DOHH2 (cell line): Measurements from ENCODE around the gene LRFN4.

Experiments
- EZH2phosphoT487 ChIP-seq: fragments of 200-600 bp; sonication (generic); IDR thresholded peaks from 2 replicates; pipeline ENCODE4 v1.6.1; 2017; ENCODE audit warnings: borderline replicate concordance, mild to moderate bottlenecking, antibody characterized with exemption, low read length, moderate library complexity, mixed read lengths
- TF ChIP-seq, protein P1 (sequence below): fragments of 200-600 bp; sonication (generic); IDR thresholded peaks from one replicate; pipeline ENCODE4 v1.5.1; 2014; ENCODE audit warnings: antibody characterized with exemption, mild to moderate bottlenecking, low read depth, low read length; ENCODE audit not compliant: poor library complexity, severe bottlenecking

DNA sequence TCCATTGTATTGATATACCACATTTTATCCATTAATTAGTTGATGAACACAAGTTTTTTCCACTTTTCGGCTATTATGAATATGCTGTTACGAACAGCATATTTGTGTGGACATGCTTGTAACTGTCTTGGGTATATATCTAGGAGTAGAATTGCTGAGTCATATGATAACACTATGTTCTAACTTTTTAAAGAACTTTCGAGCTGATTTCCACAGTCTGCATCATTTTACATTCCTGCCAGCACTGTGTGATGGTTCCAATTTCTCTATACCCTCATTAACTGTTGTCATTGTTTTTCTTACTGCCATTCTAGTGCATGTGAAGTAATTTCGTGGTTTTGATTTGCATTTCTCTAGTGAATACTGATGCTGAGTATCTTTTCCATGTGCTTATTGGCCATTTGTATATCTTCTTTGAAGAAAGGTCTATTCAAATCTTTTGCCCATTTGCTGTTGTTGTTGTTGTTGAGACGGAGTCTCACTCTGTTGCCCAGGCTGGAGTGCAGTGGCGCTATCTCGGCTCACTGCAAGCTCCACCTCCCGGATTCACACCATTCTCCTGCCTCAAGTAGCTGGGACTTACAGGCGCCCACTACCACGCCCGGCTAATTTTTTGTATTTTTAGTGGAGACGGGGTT lies 21.0 kb upstream of the LRFN4 start:
- TF ChIP-seq, protein P1, sequence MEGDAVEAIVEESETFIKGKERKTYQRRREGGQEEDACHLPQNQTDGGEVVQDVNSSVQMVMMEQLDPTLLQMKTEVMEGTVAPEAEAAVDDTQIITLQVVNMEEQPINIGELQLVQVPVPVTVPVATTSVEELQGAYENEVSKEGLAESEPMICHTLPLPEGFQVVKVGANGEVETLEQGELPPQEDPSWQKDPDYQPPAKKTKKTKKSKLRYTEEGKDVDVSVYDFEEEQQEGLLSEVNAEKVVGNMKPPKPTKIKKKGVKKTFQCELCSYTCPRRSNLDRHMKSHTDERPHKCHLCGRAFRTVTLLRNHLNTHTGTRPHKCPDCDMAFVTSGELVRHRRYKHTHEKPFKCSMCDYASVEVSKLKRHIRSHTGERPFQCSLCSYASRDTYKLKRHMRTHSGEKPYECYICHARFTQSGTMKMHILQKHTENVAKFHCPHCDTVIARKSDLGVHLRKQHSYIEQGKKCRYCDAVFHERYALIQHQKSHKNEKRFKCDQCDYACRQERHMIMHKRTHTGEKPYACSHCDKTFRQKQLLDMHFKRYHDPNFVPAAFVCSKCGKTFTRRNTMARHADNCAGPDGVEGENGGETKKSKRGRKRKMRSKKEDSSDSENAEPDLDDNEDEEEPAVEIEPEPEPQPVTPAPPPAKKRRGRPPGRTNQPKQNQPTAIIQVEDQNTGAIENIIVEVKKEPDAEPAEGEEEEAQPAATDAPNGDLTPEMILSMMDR = no peak
- no peak for TF ChIP-seq EZH2phosphoT487
